Measurements from ENCODE around the gene EHBP1L1.

The EHBP1L1 gene

GRCh38 chr11:65547446-65548125, 28.3 kb upstream of the EHBP1L1 start:
- DNase-seq: no peak

GRCh38 chr11:65548395-65548794, 27.5 kb upstream of the EHBP1L1 start:
- no peak for DNase-seq

DNA sequence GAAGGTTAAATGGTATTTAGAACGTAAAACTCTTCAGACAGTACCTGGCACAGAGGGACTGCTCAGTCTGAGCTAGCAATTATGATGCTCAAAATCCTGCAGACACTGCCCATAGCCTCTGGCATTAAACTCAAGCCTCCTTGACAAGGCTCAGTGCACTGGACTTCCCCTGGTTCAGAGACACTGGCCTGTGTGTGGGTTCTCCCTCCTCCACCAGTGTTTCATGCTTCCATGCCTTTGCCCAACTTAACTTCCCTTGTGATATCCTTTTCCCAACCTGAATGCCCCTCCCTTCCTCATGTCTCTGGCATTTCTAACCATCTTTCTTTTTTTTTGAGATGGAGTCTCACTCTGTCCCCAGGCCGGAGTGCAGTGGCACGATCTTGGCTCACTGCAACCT, 26.8 kb upstream of the EHBP1L1 start:
- DNase-seq: no peak

GRCh38 chr11:65551572-65552387, 24.1 kb upstream of the EHBP1L1 start:
- DNase-seq: peak; percentile 58

- no peak for DNase-seq
Measured at GRCh38 chr11:65552388-65552951, 23.4 kb upstream of the EHBP1L1 start.

GRCh38 chr11:65553301-65554001, 22.4 kb upstream of the EHBP1L1 start:
- DNase-seq: no peak

DNA sequence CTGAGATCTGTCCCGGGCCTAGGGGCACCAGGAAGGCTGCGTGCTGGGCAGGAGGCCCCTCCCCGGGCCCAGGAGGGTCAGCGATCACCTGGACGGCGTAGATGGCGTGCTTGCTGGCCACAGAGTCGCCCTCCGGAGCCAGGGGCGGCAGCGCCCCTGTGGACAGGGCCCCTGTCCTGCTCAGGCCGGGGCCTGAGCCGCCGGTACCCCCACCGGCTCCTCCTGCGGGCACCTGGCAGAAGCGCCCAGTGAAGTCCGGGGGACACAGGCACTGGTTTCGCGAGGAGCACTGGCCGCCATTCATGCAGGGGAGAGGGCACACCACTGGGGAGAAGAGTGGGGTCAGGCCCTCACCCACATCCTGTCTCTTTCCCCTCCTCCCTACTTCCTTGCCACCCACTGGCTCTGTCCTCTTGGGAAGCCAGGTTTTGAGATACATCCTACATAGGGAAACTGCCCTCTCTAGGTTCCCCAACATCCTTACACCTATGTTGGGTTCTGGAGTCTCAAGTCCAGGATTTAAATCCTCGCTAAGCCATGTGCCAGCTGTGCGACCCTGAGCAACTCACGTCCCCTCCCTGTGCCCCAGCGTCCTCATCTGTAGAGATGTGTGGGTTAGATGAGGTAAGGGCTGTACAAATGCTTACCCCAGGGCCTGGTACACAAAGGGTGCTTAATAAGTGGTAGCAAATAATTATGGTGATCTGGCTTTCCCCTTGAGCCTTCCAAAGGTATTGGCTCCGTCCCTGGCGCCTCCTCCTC, 21.6 kb upstream of the EHBP1L1 start:
- DNase-seq: no peak

GRCh38 chr11:65554842-65555430, 20.9 kb upstream of the EHBP1L1 start:
- no peak for DNase-seq

DNA sequence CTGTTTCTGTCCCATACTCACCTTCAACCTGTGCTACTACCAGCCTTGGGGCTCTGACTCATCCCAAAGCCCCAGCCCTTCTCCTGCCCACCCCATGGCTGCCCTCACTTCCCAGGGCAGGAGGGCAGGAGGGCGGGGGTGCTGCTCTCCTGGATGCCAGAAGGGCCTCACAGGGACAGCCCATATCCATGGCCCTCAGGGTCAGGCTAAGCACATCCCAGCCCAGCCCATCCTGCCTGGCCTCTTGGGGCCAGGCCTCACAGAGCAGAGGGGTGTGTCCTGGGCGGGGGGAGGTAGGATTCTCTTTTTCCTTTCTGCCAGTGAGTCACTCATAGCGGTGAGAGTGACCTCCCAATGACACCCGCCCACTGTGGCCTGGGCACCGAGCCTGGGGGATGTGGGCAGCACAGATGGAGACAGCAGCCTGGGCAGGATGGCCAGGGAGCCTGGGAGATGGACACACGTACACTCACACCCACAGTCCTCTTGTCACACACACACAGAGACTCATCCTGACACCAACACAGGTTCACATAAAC, 20.1 kb upstream of the EHBP1L1 start:
- no peak for DNase-seq

DNA sequence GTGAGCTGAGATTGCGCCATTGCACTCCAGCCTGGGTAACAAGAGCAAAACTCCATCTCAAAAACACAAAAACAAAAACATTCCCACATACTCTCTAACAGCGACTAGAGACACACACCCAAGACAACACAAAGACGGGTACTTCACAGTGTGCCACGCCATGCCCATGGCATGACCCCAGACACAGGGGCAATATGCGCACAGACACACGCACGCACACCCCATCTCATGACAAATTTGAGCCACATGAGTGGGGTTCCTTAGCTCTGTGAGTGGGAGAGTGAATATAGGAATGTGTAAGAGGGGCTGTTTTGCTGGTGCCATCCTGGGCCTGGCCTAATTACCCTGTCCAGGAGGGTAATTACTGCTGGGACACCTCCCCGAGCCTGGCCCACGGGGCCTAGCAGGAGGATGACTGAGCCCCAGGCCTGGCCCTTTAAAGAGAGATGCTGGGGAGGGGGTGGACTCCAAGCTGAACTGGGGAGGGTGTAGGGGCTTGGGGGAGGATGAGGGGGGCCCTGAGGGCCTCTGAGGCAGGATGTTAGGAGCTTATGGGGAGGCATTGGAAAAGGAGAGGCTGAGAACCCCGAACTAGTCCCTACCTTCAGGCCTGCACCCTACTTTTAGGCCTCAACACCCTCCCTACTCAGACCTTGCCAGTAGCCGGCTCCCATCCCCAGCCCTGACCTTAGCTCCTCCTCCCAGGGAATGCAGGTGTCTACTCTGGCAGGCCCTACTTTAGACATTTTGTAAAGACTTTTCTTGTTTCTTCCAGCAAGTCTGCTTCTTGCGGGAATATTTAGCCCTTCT, 19.2 kb upstream of the EHBP1L1 start:
- no peak for DNase-seq

DNA sequence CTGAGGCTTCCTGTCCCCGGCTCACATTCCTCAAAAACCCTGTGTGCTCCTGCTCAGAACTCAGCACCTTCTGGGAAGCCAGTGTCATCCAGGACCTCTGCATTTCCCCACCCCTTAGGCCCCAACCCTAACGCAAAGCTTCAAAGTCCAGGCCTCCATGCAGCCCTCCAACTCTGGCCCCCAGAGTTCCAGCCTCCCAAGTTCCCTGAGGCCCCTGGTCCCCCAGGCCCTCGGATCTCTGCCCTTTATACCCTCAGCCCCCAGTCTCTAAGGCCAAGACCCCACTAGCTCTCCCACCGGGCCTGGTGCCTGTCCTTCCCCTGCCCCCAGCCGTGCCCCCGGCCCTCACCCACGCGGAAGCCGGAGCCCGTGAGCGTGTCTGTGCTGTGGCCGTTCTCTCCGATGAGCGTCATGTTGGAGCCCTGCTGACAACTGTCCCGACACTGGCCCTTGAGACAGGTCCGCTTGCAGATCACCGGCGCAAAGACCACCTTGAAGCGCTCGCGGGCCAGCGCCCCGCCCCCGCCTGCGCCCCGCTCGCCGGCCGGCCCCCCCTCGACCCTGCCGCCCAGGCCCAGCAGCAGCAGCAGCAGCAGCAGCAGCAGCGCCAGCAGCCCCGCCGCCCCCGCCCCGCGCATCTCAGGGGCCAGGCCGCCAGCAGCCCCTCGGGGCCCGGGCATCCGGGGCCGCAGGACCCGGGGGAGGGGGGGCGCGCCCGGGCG, 18.4 kb upstream of the EHBP1L1 start:
- DNase-seq: no peak

DNA sequence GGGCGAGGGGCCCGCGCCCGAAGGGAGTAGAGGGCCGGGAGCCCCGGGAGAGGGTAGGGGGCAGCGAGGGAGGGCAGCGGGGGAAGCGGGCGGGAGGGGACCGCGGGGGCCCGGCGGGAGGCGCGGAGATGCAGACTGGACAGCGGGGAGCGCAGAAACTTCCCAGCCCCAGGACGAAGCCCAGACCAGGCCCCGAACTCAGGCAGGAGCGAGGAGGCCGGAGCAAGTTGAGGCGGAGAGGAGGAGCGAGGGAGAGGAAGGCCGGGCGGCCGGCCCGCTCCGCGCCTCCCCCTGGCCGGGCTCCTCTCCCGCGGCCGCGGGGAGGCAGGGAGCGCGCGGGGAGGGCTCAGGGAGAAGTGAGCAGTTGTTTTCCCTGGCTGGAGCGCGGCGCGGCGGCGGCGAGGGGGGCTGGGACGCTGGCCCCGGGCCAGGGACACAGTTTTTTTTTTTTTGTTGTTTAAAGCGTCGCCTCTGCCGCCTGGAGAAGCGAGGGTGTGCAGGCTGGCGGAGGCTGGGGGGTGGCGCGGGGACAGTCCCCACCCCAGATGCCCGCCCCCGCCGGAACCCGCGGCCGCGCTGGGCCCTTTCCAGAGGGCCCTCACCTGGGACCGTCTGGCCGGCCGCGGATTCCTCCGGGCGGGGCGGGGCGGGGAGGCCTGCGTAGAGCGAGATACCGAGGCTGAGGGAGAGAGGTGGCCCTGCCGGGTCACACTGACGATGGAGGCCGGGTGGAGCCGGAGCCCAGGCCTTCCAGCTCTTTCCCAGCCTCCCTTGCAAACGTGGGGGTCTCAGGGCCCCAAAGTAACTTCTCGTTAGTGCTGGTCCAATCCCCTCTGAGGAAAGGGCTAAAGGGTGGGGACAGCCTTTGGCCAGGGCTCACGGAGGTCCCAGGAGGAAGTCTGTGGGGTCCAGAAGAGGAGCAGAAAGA, 17.6 kb upstream of the EHBP1L1 start, which contains the start of gene LTBP3:
Gene LTBP3 (minus strand): TSS at position 358 of the 928 bp plus-strand sequence. CDS start 400 bp downstream, outside the sequence.
- no peak for DNase-seq

GRCh38 chr11:65558930-65559509, 16.8 kb upstream of the EHBP1L1 start:
- no peak for DNase-seq

DNA sequence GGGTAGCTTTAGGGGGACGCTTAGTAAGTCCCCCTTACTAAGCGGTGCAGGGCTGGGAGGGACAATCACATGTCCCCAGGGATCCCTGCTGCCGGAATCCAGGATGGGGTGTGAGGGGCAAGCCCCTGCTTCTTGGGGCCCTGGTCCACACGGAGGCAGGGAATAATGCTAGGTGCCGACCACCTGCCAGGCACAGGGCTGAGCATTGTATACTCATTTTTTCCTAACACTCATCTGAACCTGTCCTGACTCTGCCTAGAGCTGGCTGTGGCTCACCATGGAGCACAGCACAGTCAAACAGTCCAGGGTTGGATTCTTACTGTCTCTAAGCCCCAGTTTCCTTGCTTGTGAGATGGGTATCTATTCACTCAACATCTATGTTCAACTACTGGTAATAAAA, 16.3 kb upstream of the EHBP1L1 start:
- no peak for DNase-seq

DNA sequence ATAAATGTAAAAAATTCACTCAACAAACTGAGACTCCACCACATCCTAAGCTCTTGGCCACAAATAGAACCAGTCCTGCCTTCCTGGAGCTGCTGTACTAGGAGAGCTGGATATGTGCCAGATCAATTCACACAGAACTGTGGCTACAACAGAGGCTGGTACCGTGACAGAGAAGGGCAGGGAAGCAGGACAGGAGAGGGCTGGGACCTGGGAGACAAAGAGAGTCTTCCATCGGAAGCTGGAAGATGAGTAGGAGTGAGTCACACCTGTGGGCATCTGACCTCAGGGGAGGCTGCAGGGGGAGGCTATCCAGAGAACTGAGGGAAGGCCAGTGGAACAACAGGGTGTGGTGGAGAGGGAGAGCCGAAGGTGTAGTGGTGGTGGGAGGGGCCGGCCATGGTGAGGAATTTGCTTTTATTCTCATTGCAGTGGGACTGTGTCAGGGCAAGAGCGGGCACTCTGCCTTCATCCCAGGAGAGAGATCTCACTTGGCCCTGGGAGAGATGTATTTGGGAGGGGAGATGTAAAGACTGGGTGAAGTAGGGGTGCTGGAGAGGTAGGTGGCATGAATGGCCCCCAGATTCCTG, 15.8 kb upstream of the EHBP1L1 start:
- DNase-seq: no peak

DNA sequence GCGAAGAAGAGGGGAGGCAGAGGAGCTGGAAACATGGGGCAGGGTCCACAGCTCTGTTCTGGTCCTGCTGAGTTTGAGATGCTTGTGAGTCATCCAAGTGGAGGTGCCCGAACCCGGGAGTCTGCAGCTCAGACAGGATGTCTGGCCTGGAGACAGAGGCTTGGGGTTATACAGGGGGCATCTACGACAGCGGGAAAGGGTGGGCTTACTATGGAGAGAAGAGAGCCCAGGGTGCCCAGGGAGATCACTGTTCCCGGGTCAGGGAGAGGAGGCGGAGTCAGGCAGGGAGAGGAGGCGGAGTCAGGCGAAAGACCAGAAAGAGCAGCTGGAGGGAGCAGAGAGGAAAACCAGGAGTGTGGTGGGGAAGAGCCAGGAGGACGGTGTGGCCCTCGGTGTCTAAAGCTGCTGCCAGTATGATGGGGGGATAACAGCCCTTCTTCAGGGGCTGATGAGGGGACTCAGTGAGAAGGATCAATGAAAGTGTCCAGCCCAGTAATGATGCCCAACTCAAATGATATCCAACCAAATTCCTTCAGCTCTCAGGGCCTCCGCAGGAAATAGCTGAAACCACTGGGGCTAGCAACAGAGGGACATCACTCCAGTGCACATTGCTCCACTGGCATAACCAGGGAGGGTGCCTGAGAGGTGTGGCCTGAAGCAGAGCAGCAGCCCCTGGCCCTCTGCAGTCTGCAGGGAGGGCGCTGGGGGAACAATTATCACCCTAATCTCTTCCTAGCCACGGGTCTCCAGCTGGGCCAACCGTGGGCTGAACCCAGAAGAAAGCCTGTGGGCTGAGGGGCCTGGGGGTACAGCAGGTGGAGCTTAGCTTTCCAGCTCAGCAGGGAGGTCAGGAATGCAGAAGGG, 15.1 kb upstream of the EHBP1L1 start:
- no peak for DNase-seq

GRCh38 chr11:65562020-65562419, 13.8 kb upstream of the EHBP1L1 start:
- no peak for DNase-seq
